Stimulated activated CD8-positive, alpha-beta memory T cell treated with anti-CD3 and anti-CD28 coated beads, Interleukin-12 subunit alpha, Interleukin-12 subunit beta, amount 100 ng/mL, for 1 hour (primary cell): Measurements from ENCODE around the gene TRPM1.
A peak's percentile ranks its signal among the peaks of the same experiment; 100 is the strongest.

ENCODE experiments used
- DNase-seq: peaks from one replicate; pipeline ENCODE4 v3.0.0-alpha.2; 2020; ENCODE audit warnings: low read depth

Gene TRPM1

GRCh38 chr15:31082771-31083369, 18.7 kb downstream of the TRPM1 start:
- DNase-seq, result no peak

- DNase-seq, result no peak
Measured at GRCh38 chr15:31081588-31082250, 19.8 kb downstream of the TRPM1 start.

- no peak for DNase-seq
Measured at GRCh38 chr15:31081056-31081455, 20.5 kb downstream of the TRPM1 start.

- DNase-seq, result peak; percentile 1
Measured at GRCh38 chr15:31080591-31081014, 20.9 kb downstream of the TRPM1 start.

GRCh38 chr15:31079519-31079918, 22.0 kb downstream of the TRPM1 start:
- DNase-seq, result no peak

GRCh38 chr15:31078471-31078870, 23.1 kb downstream of the TRPM1 start:
- DNase-seq, result no peak

- no peak for DNase-seq
Measured at GRCh38 chr15:31077941-31078340, 23.6 kb downstream of the TRPM1 start.

- DNase-seq, result no peak
Measured at GRCh38 chr15:31077181-31077580, 24.3 kb downstream of the TRPM1 start.

- no peak for DNase-seq
Measured at GRCh38 chr15:31074321-31074720, 27.2 kb downstream of the TRPM1 start.

- no peak for DNase-seq
Measured at GRCh38 chr15:31070867-31071266, 30.7 kb downstream of the TRPM1 start.

- no peak for DNase-seq
Measured at GRCh38 chr15:31069360-31070000, 32.0 kb downstream of the TRPM1 start.

GRCh38 chr15:31067890-31068603, 33.5 kb downstream of the TRPM1 start:
- DNase-seq, result no peak

- DNase-seq, result no peak
Measured at GRCh38 chr15:31065824-31066223, 35.7 kb downstream of the TRPM1 start.

- DNase-seq, result no peak
Measured at GRCh38 chr15:31062911-31063310, 38.6 kb downstream of the TRPM1 start.

- no peak for DNase-seq
Measured at GRCh38 chr15:31062310-31062847, 39.1 kb downstream of the TRPM1 start.

GRCh38 chr15:31060429-31061140, 40.9 kb downstream of the TRPM1 start:
- DNase-seq, result no peak

GRCh38 chr15:31058236-31058962, 43.1 kb downstream of the TRPM1 start:
- DNase-seq, result no peak

GRCh38 chr15:31051496-31052080, 49.9 kb downstream of the TRPM1 start:
- no peak for DNase-seq

GRCh38 chr15:31050953-31051352, 50.6 kb downstream of the TRPM1 start:
- DNase-seq, result no peak

- no peak for DNase-seq
Measured at GRCh38 chr15:31049682-31050615, 51.6 kb downstream of the TRPM1 start.
